Measurements from ENCODE around the gene MAPK6. TPM values are rescaled to one million over a fixed set of nuclear protein-coding genes. Genes with fewer than 3 reads are reported as not detected.
"Not testable (repeated sequence)": the region's sequence is repeated elsewhere in the genome, so short reads cannot be mapped to it uniquely, and the experiment has no call there.

The MAPK6 gene
- total and polyA plus RNA-seq, 9 of the 15 experiments (the other 6 are each of a cell fraction or from before 2014, with no cell fraction given): 28.5 to 97.1 (median 74.0) TPM

DNA sequence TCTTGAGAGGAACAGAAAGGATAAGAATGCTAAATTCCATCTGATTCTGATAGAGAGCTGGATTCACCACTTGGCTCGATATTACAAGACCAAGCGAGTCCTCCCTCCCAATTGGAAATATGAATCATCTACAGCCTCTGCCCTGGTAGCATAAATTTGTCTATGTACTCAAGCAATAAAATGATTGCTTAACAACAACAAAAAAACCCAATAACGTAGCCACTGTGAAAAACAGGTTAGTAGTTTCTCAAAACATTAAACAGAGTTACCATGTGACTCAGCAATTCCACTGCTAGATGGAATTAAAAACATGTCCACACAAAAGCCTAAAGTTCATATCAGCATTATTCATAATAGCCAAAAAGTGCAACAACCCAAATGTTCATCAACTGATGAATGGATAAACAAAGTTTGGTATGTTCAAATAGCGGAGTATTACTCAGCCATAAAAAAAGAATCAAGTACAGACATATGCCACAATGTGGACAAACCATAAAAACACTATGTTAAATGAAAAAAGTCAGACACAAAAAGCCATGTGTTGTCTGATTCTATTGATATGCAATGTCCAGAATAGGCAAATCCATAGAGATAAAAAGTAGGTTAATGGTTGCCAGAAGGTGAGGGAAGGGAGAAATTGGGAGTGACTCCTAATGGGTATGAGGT is 76.7 kb downstream of the MAPK6 start (continued):
- no peak for TF ChIP-seq TAF7 (tag; IDR thresholded peaks at IDR 0.05)
- peak; percentile 68; the same call in 1 of the 2 replicates for TF ChIP-seq FOXJ2 (tag; IDR thresholded peaks at IDR 0.05)
- no peak for TF ChIP-seq ZKSCAN1 (IDR thresholded peaks at IDR 0.05; ENCODE audit: low read depth, low read length)
- TF ChIP-seq ZNF316 (IDR thresholded peaks at IDR 0.05): peak; percentile 97
- TF ChIP-seq MAFK (IDR thresholded peaks at IDR 0.05; ENCODE audit: low read length): peak; percentile 49; the same call in 1 of the 2 replicates
- TF ChIP-seq MXI1 (IDR thresholded peaks at IDR 0.05; ENCODE audit: low read depth, low read length): no peak

DNA sequence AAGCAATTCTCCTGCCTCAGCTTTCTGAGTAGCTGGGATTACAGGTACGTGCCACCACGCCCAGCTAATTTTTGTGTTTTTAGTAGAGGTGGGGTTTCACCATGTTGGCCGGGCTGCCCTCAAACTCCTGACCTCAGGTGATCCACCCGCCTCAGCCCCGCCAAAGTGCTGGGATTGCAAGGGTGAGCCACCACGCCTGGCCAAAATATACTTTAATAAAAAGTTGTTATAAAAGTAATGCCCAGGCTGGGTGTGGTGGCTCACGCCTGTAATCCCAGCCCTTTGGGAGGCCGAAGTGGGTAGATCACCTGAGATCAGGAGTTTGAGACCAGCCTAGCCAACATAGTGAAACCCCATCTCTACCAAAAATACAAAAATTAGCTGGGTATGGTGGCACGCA is 77.5 kb downstream of the MAPK6 start:
- POLR2A ChIA-PET; H3K27me3 ChIP-seq (ENCODE audit: control insufficient read depth in 2 of 2, insufficient read depth in 2 of 2, low read length in 2 of 2); H3K4me2 ChIP-seq (ENCODE audit: insufficient read depth, low read length); H4K20me1 ChIP-seq (replicated peaks; ENCODE audit: control insufficient read depth, insufficient read depth, low read length); in situ Hi-C loops (cut with MboI); H3K9ac ChIP-seq (ENCODE audit: insufficient read depth in 1 of 2, low read depth in 2 of 2, low read length in 2 of 2); H3K27ac ChIP-seq (ENCODE audit: extremely low read depth, low read depth, low read length); H3K36me3 ChIP-seq (ENCODE audit: control insufficient read depth, insufficient read depth, low read length); intact Hi-C loops (cut with micrococcal nuclease); H3K9me3 ChIP-seq (replicated peaks; ENCODE audit: control insufficient read depth, insufficient read depth, low read depth, low read length); H3K79me2 ChIP-seq (ENCODE audit: control insufficient read depth, insufficient read depth, low read length); ATAC-seq; BruUV-seq (replicated peaks); H3K4me1 ChIP-seq (replicated peaks in 1 of 2; ENCODE audit: control insufficient read depth in 2 of 2, insufficient read depth in 2 of 2, low read length in 2 of 2); FAIRE-seq; DNase-seq (ENCODE audit: extremely low read depth in 1 of 4, low spot score in 3 of 4); H2AFZ ChIP-seq (ENCODE audit: low read depth, low read length); CTCF ChIA-PET (ENCODE audit: low intra/inter-chr PET ratio); H3K4me3 ChIP-seq; H3K9me1 ChIP-seq (ENCODE audit: control insufficient read depth, insufficient read depth, low read length): not testable (repeated sequence)
- WGBS (ENCODE audit: insufficient coverage, low coverage, missing lambda C conversion rate): 53% methylated on average over 9 of the region's 9 CpGs

Data from K562 (cell line).